Measurements from ENCODE around the gene COQ8A. TPM values are rescaled to one million over a fixed set of nuclear protein-coding genes. Genes with fewer than 3 reads are reported as not detected.

Gene COQ8A
- total and polyA plus RNA-seq, 2 experiments from 2014 or later: 25.2 to 37.4 TPM

GRCh38 chr1:226958300-226958699 lies 18.2 kb downstream of the COQ8A start:
- Histone ChIP-seq H3K27me3 (ENCODE audit: insufficient read depth) (no peaks in the 10 kb centered on the region), H3K9me2 (ENCODE audit: insufficient read depth) (no peaks in the 10 kb centered on the region), H3K79me2 (replicated peaks; ENCODE audit: insufficient read depth) (peaks cover 24% of the 10 kb centered on the region), H2AFZ (no peak overlapping the region), H3F3A (replicated peaks; ENCODE audit: low read depth) (no peaks in the 10 kb centered on the region), H4K20me1 (replicated peaks; ENCODE audit: insufficient read depth) (no peaks in the 10 kb centered on the region), H3K36me3 (ENCODE audit: insufficient read depth) (no peaks in the 10 kb centered on the region), H3K4me3 (no peak overlapping the region), H3K4me1 (ENCODE audit: insufficient read depth) (no peaks in the 10 kb centered on the region), H3K27ac (ENCODE audit: low read depth) (no peak overlapping the region), H3K4me2 (no peak overlapping the region)
- H3K4me1 Mint-ChIP-seq: peaks cover 4% of the 10 kb centered on the region; the same call in 2 of the 3 replicates
- H3K36me3 Mint-ChIP-seq (ENCODE audit: low read depth): peaks cover 45% of the 10 kb centered on the region
- DNase-seq (ENCODE audit: low spot score) (no peak), ATAC-seq (no peak)
- H3K27me3 Mint-ChIP-seq (ENCODE audit: insufficient read depth, low read depth, poor library complexity): peaks cover 7% of the 10 kb centered on the region
- peaks cover 45% of the 10 kb centered on the region for H3K9me3 Mint-ChIP-seq
- no peak overlapping the region; the same call in 1 of the 2 replicates for H3K27ac Mint-ChIP-seq
- no peak overlapping the region for H3K4me3 Mint-ChIP-seq
- no peak for TF ChIP-seq ETS1 (IDR thresholded peaks at IDR 0.05)
- no peak for TF ChIP-seq POLR2AphosphoS5 (IDR thresholded peaks at IDR 0.05; ENCODE audit: low read depth)

- Mint-ChIP-seq H3K9me3 (peaks cover 36% of the 10 kb centered on the region), H3K4me3 (no peak overlapping the region), H3K4me1 (peaks cover 3% of the 10 kb centered on the region; the same call in 2 of the 3 replicates), H3K27ac (no peak overlapping the region), H3K27me3 (ENCODE audit: insufficient read depth, low read depth, poor library complexity) (peaks cover 7% of the 10 kb centered on the region), H3K36me3 (ENCODE audit: low read depth) (peaks cover 29% of the 10 kb centered on the region)
- no peaks in the 10 kb centered on the region for H3F3A ChIP-seq (replicated peaks; ENCODE audit: low read depth)
- H3K4me1 ChIP-seq (ENCODE audit: insufficient read depth): no peaks in the 10 kb centered on the region
- no peak overlapping the region for H3K4me3 ChIP-seq
- DNase-seq (ENCODE audit: low spot score) (no peak), ATAC-seq (no peak)
- H3K27me3 ChIP-seq (ENCODE audit: insufficient read depth): no peaks in the 10 kb centered on the region
- H2AFZ ChIP-seq: no peak overlapping the region
- no peak overlapping the region for H3K4me2 ChIP-seq
- H3K79me2 ChIP-seq (replicated peaks; ENCODE audit: insufficient read depth): peaks cover 12% of the 10 kb centered on the region
- H3K27ac ChIP-seq (ENCODE audit: low read depth): no peak overlapping the region
- H4K20me1 ChIP-seq (replicated peaks; ENCODE audit: insufficient read depth): no peaks in the 10 kb centered on the region
- no peaks in the 10 kb centered on the region for H3K36me3 ChIP-seq (ENCODE audit: insufficient read depth)
- no peaks in the 10 kb centered on the region for H3K9me2 ChIP-seq (ENCODE audit: insufficient read depth)
- no peak for TF ChIP-seq ETS1 (IDR thresholded peaks at IDR 0.05)
- no peak for TF ChIP-seq ZNF331 (CRISPR knock-in tag; IDR thresholded peaks at IDR 0.05; ENCODE audit: low read depth)
- TF ChIP-seq EZH2 (IDR thresholded peaks at IDR 0.05; ENCODE audit: low read depth, unreplicated experiment): no peak
- no peak for TF ChIP-seq ZNF462 (CRISPR knock-in tag; IDR thresholded peaks at IDR 0.05)
- TF ChIP-seq EZH2phosphoT487 (IDR thresholded peaks at IDR 0.05; ENCODE audit: unreplicated experiment): no peak
- TF ChIP-seq CREB1 (CRISPR knock-in tag; IDR thresholded peaks at IDR 0.05; ENCODE audit: low read depth): no peak
- no peak for TF ChIP-seq REST (IDR thresholded peaks at IDR 0.05; ENCODE audit: unreplicated experiment)
- TF ChIP-seq STAT1 (IDR thresholded peaks at IDR 0.05; ENCODE audit: unreplicated experiment): no peak
- TF ChIP-seq ZNF114 (CRISPR knock-in tag; IDR thresholded peaks at IDR 0.05): no peak
Measured at GRCh38 chr1:226960256-226960655, 20.2 kb downstream of the COQ8A start.
